AG10803 (cell line): Measurements from ENCODE around the gene DUSP28.

Experiments
- DNase-seq: peaks from one replicate; pipeline ENCODE4 v3.0.0; 2010; ENCODE audit warnings: low read depth
- H3K4me3 ChIP-seq: 2 replicates; pipeline ENCODE4 v1.5.1; 2011; ENCODE audit warnings: mild to moderate bottlenecking, low read length, control low read depth
- TF ChIP-seq, protein P1 (sequence below): conservative IDR thresholded peaks from 2 replicates; pipeline ENCODE4 v1.5.1; 2011; ENCODE audit warnings: mild to moderate bottlenecking, low read length, control low read depth, inconsistent platforms

The DUSP28 gene

DNA sequence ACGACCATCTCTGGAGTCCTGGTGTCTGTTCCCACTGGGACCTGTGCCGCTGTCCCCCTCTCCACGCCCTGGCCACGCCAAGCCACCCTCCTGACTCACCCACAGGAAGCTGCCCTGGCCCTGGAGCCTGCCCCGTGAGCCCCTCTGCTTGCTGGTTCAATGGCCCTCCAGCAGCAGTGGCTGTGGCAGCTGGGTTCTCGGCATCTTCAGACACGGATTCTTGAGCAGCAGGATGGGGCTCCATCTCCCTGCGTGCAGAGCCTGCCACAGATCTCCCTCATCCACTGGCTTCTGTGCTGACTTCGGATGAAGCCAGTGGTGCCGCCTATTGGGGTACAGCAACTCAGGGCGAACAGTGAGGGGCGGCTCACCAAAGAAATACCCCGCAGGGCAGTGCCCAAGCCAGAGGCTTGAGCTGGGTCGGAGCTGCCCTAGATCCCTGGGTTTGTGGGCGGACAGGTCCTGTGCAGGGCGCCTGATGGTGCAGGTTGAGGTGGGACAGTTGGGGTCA, 40.3 kb downstream of the DUSP28 start:
- H3K4me3 ChIP-seq: no peak overlapping the region
- no peak for DNase-seq
- TF ChIP-seq, protein P1, sequence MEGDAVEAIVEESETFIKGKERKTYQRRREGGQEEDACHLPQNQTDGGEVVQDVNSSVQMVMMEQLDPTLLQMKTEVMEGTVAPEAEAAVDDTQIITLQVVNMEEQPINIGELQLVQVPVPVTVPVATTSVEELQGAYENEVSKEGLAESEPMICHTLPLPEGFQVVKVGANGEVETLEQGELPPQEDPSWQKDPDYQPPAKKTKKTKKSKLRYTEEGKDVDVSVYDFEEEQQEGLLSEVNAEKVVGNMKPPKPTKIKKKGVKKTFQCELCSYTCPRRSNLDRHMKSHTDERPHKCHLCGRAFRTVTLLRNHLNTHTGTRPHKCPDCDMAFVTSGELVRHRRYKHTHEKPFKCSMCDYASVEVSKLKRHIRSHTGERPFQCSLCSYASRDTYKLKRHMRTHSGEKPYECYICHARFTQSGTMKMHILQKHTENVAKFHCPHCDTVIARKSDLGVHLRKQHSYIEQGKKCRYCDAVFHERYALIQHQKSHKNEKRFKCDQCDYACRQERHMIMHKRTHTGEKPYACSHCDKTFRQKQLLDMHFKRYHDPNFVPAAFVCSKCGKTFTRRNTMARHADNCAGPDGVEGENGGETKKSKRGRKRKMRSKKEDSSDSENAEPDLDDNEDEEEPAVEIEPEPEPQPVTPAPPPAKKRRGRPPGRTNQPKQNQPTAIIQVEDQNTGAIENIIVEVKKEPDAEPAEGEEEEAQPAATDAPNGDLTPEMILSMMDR: no peak

DNA sequence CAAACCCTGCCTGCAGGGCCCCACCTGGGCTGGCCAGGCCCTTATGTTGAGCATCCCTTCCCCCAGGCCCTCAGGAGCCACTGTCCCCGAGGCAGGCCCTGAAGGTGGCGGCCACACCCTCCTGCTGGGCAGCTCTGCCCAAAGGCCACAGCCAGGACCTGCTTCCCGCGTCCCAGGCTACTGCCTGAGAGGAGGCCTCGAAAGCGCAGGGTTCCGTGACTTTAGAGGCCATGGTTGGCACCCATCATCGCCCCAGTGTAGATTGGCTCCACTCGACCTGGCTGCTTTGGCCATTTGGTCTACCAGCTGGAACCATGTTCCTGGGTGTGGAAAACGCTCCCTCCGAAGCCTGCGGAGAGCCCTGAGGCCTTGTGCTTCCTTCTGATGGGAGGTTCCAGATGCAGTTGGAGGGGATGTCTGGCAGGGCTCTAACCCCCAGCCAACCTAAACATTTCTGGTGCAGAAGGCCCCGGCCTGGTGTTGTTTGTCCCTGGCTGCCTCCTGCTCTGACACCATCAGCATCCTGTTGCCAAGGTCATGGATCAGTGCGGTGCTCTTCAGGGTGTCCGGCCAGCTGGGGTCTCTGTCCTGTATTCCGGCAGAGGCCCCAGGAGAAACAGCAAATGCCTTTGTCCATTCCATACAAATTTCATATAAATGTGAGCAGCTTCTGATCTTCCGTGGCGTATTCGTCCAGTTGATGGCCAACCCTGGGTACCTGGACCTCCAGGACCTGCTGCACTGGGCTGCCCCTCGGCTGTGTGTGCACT, 41.1 kb downstream of the DUSP28 start:
- TF ChIP-seq, protein P1: no peak
- H3K4me3 ChIP-seq: no peak overlapping the region
- DNase-seq: no peak

DNA sequence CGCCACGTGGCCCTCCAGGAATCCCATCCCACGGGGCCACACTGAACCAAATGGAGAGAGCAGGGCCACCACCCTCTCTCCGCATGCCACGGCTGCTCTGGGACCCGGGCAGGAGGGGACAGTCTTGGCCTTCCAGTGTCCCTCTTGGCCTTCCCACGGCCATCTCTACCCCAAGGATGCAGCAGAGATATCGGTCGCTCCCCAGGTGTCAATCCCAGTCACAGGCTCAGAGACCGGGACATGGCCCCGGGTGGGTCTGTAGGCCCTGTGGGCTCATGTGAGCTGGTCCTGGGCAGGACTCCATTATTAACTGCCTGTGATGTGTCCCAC, 41.6 kb downstream of the DUSP28 start:
- no peak for DNase-seq
- TF ChIP-seq, protein P1: no peak

DNA sequence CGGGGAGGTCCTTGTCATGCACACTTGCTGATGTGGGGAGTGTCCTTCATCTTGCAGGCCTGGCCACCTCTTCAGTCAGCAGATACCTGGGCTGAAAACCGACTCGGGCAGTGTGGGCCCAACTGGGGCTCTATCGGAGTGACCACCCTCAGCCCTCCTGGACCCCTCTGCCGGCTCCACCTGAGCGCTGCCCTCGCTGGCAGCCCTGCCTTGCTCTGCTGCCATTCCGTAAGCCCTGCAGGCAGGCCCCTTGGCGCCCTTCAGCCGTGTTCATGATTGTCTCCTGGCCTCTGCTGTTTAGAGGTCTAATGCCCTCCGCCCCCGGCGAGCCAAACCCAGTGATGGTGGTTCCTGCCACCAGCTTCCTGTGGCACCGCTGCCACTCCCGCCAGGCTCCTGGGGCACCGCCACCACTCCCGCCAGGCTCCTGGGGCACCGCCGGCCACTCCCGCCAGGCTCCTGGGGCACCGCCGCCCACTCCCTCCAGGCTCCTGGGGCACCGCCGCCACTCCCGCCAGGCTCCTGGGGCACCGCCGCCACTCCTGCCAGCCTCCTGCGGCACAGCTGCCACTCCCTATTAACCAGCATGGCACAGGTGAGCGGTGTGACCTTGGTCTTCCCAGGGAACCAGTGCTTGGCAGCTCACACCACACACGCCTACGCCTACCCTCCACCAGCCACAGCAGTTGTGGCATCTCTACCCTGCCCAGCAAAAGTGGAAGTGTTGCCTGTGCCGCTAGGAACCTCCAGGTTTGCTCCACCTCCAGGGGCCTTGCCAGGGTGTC, 42.3 kb downstream of the DUSP28 start:
- no peak overlapping the region for H3K4me3 ChIP-seq
- no peak for DNase-seq
- TF ChIP-seq, protein P1: no peak

More for the DNA sequence above, 41.6 kb downstream of the DUSP28 start:
- no peak overlapping the region for H3K4me3 ChIP-seq

DNA sequence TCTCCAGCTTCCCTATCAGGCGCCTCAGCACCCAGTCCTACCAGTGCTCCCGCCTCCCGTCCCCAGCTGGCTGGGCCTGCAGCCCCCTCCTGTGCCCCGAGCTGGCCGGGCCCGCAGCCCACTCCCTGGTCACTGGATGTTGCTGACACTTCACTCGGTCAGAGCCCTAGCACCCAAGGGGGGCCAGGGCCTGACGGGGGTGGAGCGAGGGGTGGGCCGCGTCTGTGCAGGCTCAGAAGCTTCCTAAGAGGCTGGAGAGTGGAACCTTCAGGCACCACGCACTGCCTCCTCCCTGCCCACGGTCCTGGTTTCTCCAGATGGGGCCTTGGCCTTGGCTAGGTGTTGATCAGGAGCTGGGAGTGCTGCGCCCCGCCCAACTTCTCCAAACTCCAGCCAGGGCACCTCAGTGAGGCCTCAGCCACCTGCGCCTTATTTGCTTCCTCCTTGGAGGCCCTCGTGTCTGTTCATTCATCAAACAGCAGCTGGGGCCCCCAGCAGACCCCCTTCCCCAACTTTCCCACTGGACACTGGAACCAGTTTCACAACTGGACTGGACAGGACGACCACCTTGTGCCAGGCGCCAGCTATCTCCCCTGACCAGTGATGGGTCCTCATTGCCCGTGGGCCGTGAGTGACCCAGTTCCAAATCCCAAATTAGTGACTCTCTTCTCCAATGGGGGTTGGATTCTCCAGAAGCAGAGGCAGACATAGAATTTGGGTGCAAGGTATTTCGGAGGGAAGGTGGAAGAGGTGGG, 43.1 kb downstream of the DUSP28 start:
- no peak for DNase-seq
- TF ChIP-seq, protein P1: no peak
- no peak overlapping the region for H3K4me3 ChIP-seq

DNA sequence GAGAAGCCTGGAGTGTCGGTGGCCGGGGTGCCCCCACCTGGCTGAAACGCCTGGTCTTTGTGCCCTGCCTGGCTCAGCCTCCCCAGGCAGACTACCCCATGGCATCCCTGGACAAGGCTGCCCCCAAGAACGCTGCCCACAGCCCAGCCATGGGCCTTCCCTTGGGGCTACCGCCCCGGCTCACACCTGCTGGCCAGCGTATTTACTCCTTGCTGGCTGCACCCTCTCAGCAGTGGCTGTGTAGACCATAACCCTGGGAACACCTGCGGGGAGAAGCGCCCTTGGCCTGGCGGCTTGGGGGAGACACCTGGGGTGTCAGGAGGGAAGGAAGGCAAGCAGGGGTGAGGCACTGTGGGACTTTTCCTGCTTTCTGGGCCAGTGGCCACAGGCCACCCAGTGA, 43.7 kb downstream of the DUSP28 start:
- TF ChIP-seq, protein P1: no peak
- DNase-seq: no peak
- no peak overlapping the region for H3K4me3 ChIP-seq
